SK-N-SH (cell line): ENCODE data around the gene FAM89B. TPM values are rescaled to one million over a fixed set of nuclear protein-coding genes. Genes with fewer than 3 reads are reported as not detected.
A peak's percentile ranks its signal among the peaks of the same experiment; 100 is the strongest.

Experiments used
- CTCF ChIA-PET: fragments of 300-600, 350-600 bp; formaldehyde crosslinking; extraction: SDS; loops from one replicate; lab custom pipeline; 2021; lab: Yijun Ruan, JAX
- POLR2A ChIA-PET: fragments of 350-600 bp; sonication (Branson Sonifier 250); formaldehyde crosslinking; extraction: SDS; loops from one replicate; lab custom pipeline; 2020; ENCODE audit warnings: antibody characterized with exemption, inconsistent platforms; lab: Yijun Ruan, JAX
- DNase-seq: peaks from one replicate; pipeline ENCODE4 v3.0.0; 2012
- H2AFZ ChIP-seq: fragments of 200-600 bp; sonication (generic); 2 replicates; pipeline ENCODE4 v1.8.1; 2016; ENCODE audit warnings: antibody characterized with exemption, mild to moderate bottlenecking, low read depth
- H3F3A ChIP-seq: fragments of 200-600 bp; sonication (generic); replicated peaks from 2 replicates; pipeline ENCODE3; 2016; ENCODE audit warnings: antibody characterized with exemption, mild to moderate bottlenecking; ENCODE audit not compliant: insufficient read depth
- H3K27ac ChIP-seq, 2 experiments: fragments of 200-500 bp in 1 of 2; fragments of 200-600 bp in 1 of 2; sonication (Bioruptor generic) in 1 of 2; sonication (generic), shearing (Covaris generic) in 1 of 2; 2 replicates each; pipeline versions ENCODE4 v1.5.1 to v1.6.1; 2014 to 2016; ENCODE audit warnings: low read depth in 2 of 2, inconsistent platforms in 1 of 2, low read length in 1 of 2, mild to moderate bottlenecking in 1 of 2, mixed read lengths in 1 of 2
- H3K27me3 ChIP-seq: fragments of 200-600 bp; sonication (generic), shearing (Covaris generic); 2 replicates; pipeline ENCODE4 v1.6.1; 2016; ENCODE audit warnings: mixed run types; ENCODE audit not compliant: insufficient read depth
- H3K36me3 ChIP-seq, 2 experiments: fragments of 200-500 bp in 1 of 2; fragments of 200-600 bp in 1 of 2; sonication (Bioruptor generic) in 1 of 2; sonication (generic) in 1 of 2; replicated peaks in 1 of 2; 2 replicates each; pipeline versions ENCODE3 to v1.5.1; 2014 to 2016; ENCODE audit warnings: low read length in 1 of 2, mild to moderate bottlenecking in 1 of 2; ENCODE audit not compliant: insufficient read depth in 2 of 2, control insufficient read depth in 1 of 2
- H3K4me1 ChIP-seq, 2 experiments: fragments of 200-500 bp in 1 of 2; fragments of 200-600 bp in 1 of 2; sonication (Bioruptor generic) in 1 of 2; sonication (generic), shearing (Covaris generic) in 1 of 2; 2 replicates each; pipeline versions ENCODE4 v1.5.1 to v1.6.1; 2014 to 2016; ENCODE audit warnings: low read depth in 1 of 2, low read length in 1 of 2, mixed run types in 1 of 2; ENCODE audit not compliant: insufficient read depth in 2 of 2, control insufficient read depth in 1 of 2
- H3K4me2 ChIP-seq: fragments of 200-600 bp; sonication (generic), shearing (Covaris generic); 2 replicates; pipeline ENCODE4 v1.6.1; 2017; ENCODE audit warnings: mixed run types
- H3K4me3 ChIP-seq, 2 experiments: fragments of 200-500 bp in 1 of 2; fragments of 200-600 bp in 1 of 2; sonication (Bioruptor generic) in 1 of 2; sonication (generic), shearing (Covaris generic) in 1 of 2; 2 replicates each; pipeline versions ENCODE4 v1.5.1 to v1.8.1; 2014 to 2016; ENCODE audit warnings: low read depth in 2 of 2, inconsistent platforms in 1 of 2, low read length in 1 of 2, mild to moderate bottlenecking in 1 of 2, mixed read lengths in 1 of 2, moderate library complexity in 1 of 2
- H3K79me2 ChIP-seq: fragments of 200-600 bp; sonication (generic); 2 replicates; pipeline ENCODE4 v1.8.1; 2017; ENCODE audit warnings: mild to moderate bottlenecking; ENCODE audit not compliant: insufficient read depth
- H3K9ac ChIP-seq: fragments of 200-600 bp; sonication (generic); 2 replicates; pipeline ENCODE4 v1.6.1; 2017; ENCODE audit warnings: mixed run types
- H3K9me2 ChIP-seq: fragments of 200-600 bp; sonication (generic); 2 replicates; pipeline ENCODE4 v1.6.1; 2017; ENCODE audit warnings: mixed run types
- H3K9me3 ChIP-seq: fragments of 200-600 bp; sonication (generic); 2 replicates; pipeline ENCODE4 v1.6.1; 2017; ENCODE audit warnings: mixed run types, mild to moderate bottlenecking, moderate library complexity
- H4K20me1 ChIP-seq: fragments of 200-600 bp; sonication (generic); 2 replicates; pipeline ENCODE4 v1.6.1; 2017; ENCODE audit warnings: mild to moderate bottlenecking, mixed run types; ENCODE audit not compliant: insufficient read depth
- FOSL2 ChIP-seq: IDR thresholded peaks from 2 replicates; pipeline ENCODE4 v1.4.0; 2012; ENCODE audit warnings: low read depth, mild to moderate bottlenecking, moderate library complexity, borderline replicate concordance
- FOXJ3 ChIP-seq: sonication (generic); formaldehyde crosslinking; IDR thresholded peaks from 2 replicates; pipeline ENCODE4 v1.5.1; 2020; ENCODE audit warnings: mild to moderate bottlenecking, missing genetic modification reagents
- MEF2A ChIP-seq: IDR thresholded peaks from 2 replicates; pipeline ENCODE4 v1.4.0; 2012; ENCODE audit warnings: low read depth, borderline replicate concordance
- NFIC ChIP-seq: IDR thresholded peaks from 2 replicates; pipeline ENCODE4 v1.4.0; 2012; ENCODE audit warnings: borderline replicate concordance
- RAD21 ChIP-seq: IDR thresholded peaks from 2 replicates; pipeline ENCODE4 v1.6.1; 2012; ENCODE audit warnings: mild to moderate bottlenecking, low read length
- SMC3 ChIP-seq: IDR thresholded peaks from 2 replicates; pipeline ENCODE4 v1.6.1; 2012; ENCODE audit warnings: low read depth, low read length, improper control_type of control experiment
- WGBS: methylation state at CpG from one replicate; pipeline ENCODE4 v1.1.6; 2017; ENCODE audit warnings: low lambda C conversion rate; 5-methylcytosine and 5-hydroxymethylcytosine counted together
- polyA plus RNA-seq, 3 experiments: library from polyadenylated mRNA; depleted of rRNA; stranded (reverse); fragments of >200 nt; gene quantifications; 2 replicates each; pipeline ENCODE4 v1.2.3, GENCODE V29; 2012
- TF ChIP-seq, protein P1 (sequence below): IDR thresholded peaks from 2 replicates; pipeline ENCODE4; 2012
- TF ChIP-seq, protein P2 (sequence below): IDR thresholded peaks from 2 replicates; pipeline ENCODE4 v1.6.1; 2012; ENCODE audit warnings: mild to moderate bottlenecking, low read depth, low read length, moderate library complexity
- TF ChIP-seq, protein P3 (sequence below): IDR thresholded peaks from 2 replicates; pipeline ENCODE4 v1.4.0; 2012; ENCODE audit warnings: low read depth, borderline replicate concordance
- TF ChIP-seq, protein P4 (sequence below): fragments of 200-600 bp; sonication (generic); IDR thresholded peaks from 2 replicates; pipeline ENCODE4 v1.6.1; 2017; ENCODE audit warnings: antibody characterized with exemption, mild to moderate bottlenecking, moderate library complexity

The FAM89B gene
- polyA plus RNA-seq, 1 of the 3 experiments (the other 2 are of a cell fraction) = 65.3 TPM

DNA sequence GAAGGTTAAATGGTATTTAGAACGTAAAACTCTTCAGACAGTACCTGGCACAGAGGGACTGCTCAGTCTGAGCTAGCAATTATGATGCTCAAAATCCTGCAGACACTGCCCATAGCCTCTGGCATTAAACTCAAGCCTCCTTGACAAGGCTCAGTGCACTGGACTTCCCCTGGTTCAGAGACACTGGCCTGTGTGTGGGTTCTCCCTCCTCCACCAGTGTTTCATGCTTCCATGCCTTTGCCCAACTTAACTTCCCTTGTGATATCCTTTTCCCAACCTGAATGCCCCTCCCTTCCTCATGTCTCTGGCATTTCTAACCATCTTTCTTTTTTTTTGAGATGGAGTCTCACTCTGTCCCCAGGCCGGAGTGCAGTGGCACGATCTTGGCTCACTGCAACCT is 23.2 kb upstream of the FAM89B start:
- Histone ChIP-seq H3K4me2 (no peak overlapping the region), H4K20me1 (0 out of 2 replicates have a peak, but pooled peaks cover 7% of the 10 kb centered on the region), H3K79me2 (peaks cover 16% of the 10 kb centered on the region), H3F3A (no peaks in the 10 kb centered on the region), H3K4me1 (peaks cover 0 to 4% of the 10 kb centered on the region in 2 experiments; a peak in 1 of 4 replicates), H3K27me3 (no peaks in the 10 kb centered on the region), H2AFZ (no peak overlapping the region), H3K4me3 (no peak overlapping the region), H3K9me2 (no peaks in the 10 kb centered on the region), H3K27ac (no peak overlapping the region), H3K9ac (no peak overlapping the region), H3K36me3 (peaks cover 29 to 58% of the 10 kb centered on the region in 2 experiments), H3K9me3 (no peaks in the 10 kb centered on the region)
- ChIA-PET CTCF (interaction anchor here (1.2 to 6.4 kb wide), 4 partner anchors 7 to 24 kb away, joined by 3 to 88 read pairs (median 4); partner anchors contain the start of gene ZNRD2), POLR2A (no interaction called here)
- TF ChIP-seq FOXJ3 (CRISPR knock-in tag) = no peak
- TF ChIP-seq, protein P1, sequence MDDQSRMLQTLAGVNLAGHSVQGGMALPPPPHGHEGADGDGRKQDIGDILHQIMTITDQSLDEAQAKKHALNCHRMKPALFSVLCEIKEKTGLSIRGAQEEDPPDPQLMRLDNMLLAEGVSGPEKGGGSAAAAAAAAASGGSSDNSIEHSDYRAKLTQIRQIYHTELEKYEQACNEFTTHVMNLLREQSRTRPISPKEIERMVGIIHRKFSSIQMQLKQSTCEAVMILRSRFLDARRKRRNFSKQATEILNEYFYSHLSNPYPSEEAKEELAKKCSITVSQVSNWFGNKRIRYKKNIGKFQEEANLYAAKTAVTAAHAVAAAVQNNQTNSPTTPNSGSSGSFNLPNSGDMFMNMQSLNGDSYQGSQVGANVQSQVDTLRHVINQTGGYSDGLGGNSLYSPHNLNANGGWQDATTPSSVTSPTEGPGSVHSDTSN = no peak
- TF ChIP-seq, protein P2, sequence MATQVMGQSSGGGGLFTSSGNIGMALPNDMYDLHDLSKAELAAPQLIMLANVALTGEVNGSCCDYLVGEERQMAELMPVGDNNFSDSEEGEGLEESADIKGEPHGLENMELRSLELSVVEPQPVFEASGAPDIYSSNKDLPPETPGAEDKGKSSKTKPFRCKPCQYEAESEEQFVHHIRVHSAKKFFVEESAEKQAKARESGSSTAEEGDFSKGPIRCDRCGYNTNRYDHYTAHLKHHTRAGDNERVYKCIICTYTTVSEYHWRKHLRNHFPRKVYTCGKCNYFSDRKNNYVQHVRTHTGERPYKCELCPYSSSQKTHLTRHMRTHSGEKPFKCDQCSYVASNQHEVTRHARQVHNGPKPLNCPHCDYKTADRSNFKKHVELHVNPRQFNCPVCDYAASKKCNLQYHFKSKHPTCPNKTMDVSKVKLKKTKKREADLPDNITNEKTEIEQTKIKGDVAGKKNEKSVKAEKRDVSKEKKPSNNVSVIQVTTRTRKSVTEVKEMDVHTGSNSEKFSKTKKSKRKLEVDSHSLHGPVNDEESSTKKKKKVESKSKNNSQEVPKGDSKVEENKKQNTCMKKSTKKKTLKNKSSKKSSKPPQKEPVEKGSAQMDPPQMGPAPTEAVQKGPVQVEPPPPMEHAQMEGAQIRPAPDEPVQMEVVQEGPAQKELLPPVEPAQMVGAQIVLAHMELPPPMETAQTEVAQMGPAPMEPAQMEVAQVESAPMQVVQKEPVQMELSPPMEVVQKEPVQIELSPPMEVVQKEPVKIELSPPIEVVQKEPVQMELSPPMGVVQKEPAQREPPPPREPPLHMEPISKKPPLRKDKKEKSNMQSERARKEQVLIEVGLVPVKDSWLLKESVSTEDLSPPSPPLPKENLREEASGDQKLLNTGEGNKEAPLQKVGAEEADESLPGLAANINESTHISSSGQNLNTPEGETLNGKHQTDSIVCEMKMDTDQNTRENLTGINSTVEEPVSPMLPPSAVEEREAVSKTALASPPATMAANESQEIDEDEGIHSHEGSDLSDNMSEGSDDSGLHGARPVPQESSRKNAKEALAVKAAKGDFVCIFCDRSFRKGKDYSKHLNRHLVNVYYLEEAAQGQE = no peak
- no peak for TF ChIP-seq SMC3
- no peak for TF ChIP-seq NFIC
- TF ChIP-seq FOSL2 = no peak
- TF ChIP-seq, protein P3, sequence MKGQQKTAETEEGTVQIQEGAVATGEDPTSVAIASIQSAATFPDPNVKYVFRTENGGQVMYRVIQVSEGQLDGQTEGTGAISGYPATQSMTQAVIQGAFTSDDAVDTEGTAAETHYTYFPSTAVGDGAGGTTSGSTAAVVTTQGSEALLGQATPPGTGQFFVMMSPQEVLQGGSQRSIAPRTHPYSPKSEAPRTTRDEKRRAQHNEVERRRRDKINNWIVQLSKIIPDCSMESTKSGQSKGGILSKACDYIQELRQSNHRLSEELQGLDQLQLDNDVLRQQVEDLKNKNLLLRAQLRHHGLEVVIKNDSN = no peak
- 95% methylated on average over 3 of the region's 3 CpGs for whole genome bisulfite sequencing
- DNase-seq = no peak

DNA sequence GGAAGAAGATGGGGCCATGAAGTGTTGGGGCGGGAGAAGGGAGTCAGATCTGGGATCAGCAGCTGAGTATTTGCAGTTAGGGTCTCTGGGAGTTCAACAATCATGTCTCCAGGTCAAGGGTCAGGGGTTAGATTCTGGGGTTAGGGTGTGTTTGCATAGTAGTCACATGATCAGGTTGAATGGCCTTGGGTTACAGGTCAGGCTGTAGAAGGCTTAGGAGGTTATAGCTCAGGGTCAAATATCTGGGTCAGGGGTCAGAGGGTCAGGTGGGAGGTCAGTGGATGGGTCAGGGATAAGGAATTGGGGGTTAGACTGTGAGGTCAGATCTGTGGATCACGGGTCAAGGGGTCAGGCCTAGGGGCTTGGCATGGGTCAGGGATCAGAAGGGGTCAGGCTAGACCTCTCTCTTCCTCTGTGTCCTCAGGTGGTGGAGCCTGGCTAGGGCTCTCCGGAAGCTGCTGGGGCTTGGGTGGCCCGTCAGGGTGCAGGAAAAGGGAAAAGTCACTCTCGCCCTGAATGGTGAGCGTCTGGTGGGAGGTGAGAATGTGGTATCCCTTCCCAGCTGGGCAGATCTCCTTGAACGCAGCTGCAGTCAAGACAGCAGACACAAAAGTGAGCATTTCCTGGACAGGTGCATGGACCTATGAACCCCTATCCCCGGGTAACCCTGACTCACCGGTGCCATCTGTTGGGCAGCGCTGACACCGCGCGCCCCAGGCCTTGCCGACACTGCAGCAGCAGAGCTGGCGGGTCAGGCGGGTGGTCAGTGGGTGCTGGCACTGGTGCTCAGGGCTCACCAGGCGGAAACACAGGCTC is 20.6 kb upstream of the FAM89B start:
- no peaks in the 10 kb centered on the region for H3K27me3 ChIP-seq
- DNase-seq = peak; percentile 85
- H3K36me3 ChIP-seq = peaks cover 29 to 42% of the 10 kb centered on the region in 2 experiments
- H3K4me1 ChIP-seq = peaks cover 16 to 27% of the 10 kb centered on the region in 2 experiments; a peak in 3 of 4 replicates
- H4K20me1 ChIP-seq = peaks cover 21% of the 10 kb centered on the region
- WGBS = 72% methylated on average over 5 of the region's 17 CpGs
- CTCF ChIA-PET = interaction anchor here (0.6 to 6.4 kb wide), 17 partner anchors 9 to 231 kb away, joined by 3 to 88 read pairs (median 4); partner anchors contain the start of genes FAM89B, KCNK7 and ZNRD2
- peaks cover 43% of the 10 kb centered on the region for H3K79me2 ChIP-seq
- no peak overlapping the region for H3K4me3 ChIP-seq
- H2AFZ ChIP-seq = no peak overlapping the region
- no peak overlapping the region for H3K4me2 ChIP-seq
- TF ChIP-seq MEF2A (no peak), RAD21 (peak; percentile 43), SMC3 (peak; percentile 31; the same call in 1 of the 2 replicates)
- TF ChIP-seq, protein P4, sequence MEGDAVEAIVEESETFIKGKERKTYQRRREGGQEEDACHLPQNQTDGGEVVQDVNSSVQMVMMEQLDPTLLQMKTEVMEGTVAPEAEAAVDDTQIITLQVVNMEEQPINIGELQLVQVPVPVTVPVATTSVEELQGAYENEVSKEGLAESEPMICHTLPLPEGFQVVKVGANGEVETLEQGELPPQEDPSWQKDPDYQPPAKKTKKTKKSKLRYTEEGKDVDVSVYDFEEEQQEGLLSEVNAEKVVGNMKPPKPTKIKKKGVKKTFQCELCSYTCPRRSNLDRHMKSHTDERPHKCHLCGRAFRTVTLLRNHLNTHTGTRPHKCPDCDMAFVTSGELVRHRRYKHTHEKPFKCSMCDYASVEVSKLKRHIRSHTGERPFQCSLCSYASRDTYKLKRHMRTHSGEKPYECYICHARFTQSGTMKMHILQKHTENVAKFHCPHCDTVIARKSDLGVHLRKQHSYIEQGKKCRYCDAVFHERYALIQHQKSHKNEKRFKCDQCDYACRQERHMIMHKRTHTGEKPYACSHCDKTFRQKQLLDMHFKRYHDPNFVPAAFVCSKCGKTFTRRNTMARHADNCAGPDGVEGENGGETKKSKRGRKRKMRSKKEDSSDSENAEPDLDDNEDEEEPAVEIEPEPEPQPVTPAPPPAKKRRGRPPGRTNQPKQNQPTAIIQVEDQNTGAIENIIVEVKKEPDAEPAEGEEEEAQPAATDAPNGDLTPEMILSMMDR = peak; percentile 62
- TF ChIP-seq, all 33 proteins: peak for 3
- Histone ChIP-seq H3K9me2 (no peaks in the 10 kb centered on the region), H3F3A (no peaks in the 10 kb centered on the region), H3K9ac (no peak overlapping the region), H3K27ac (no peak overlapping the region), H3K9me3 (no peaks in the 10 kb centered on the region)
- POLR2A ChIA-PET = interaction anchor here (0.8 to 1.1 kb wide), 2 partner anchors 11 to 22 kb away, joined by 3 read pairs; no protein-coding TSS in a partner anchor
